ENCODE measurements around the gene EPS15.

DNA sequence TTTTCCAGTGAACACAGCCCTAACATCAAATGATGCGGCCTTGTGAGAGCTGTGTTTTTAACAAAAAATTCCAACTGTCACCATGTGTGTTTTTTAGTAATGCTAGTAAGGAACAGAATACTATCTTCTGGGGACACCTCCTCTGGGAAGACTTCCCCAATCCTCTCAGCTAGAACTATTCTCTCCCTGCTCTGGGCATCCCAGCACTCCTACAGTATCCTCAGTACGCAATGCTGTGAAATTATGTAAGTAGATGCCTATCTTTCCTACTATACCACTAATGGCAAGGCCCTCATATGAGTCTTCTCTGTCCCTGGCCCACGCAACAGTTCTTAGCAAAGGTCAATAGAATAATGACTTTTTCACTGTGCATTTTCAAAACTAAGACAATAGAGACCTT lies 169.2 kb downstream of the EPS15 start:
- TF ChIP-seq, protein P1, sequence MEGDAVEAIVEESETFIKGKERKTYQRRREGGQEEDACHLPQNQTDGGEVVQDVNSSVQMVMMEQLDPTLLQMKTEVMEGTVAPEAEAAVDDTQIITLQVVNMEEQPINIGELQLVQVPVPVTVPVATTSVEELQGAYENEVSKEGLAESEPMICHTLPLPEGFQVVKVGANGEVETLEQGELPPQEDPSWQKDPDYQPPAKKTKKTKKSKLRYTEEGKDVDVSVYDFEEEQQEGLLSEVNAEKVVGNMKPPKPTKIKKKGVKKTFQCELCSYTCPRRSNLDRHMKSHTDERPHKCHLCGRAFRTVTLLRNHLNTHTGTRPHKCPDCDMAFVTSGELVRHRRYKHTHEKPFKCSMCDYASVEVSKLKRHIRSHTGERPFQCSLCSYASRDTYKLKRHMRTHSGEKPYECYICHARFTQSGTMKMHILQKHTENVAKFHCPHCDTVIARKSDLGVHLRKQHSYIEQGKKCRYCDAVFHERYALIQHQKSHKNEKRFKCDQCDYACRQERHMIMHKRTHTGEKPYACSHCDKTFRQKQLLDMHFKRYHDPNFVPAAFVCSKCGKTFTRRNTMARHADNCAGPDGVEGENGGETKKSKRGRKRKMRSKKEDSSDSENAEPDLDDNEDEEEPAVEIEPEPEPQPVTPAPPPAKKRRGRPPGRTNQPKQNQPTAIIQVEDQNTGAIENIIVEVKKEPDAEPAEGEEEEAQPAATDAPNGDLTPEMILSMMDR (IDR thresholded peaks at IDR 0.05): no peak
- TF ChIP-seq, protein P2, sequence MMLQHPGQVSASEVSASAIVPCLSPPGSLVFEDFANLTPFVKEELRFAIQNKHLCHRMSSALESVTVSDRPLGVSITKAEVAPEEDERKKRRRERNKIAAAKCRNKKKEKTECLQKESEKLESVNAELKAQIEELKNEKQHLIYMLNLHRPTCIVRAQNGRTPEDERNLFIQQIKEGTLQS (CRISPR knock-in tag; conservative IDR thresholded peaks at IDR 0.05): no peak
- TF ChIP-seq RELA (CRISPR knock-in tag; IDR thresholded peaks at IDR 0.05; ENCODE audit: borderline replicate concordance) (no peak), SP1 (CRISPR knock-in tag; conservative IDR thresholded peaks at IDR 0.05) (no peak), SMAD3 (CRISPR knock-in tag; IDR thresholded peaks at IDR 0.05; ENCODE audit: borderline replicate concordance) (no peak), FOXK1 (CRISPR knock-in tag; IDR thresholded peaks at IDR 0.05) (no peak)
- TF ChIP-seq, protein P3, sequence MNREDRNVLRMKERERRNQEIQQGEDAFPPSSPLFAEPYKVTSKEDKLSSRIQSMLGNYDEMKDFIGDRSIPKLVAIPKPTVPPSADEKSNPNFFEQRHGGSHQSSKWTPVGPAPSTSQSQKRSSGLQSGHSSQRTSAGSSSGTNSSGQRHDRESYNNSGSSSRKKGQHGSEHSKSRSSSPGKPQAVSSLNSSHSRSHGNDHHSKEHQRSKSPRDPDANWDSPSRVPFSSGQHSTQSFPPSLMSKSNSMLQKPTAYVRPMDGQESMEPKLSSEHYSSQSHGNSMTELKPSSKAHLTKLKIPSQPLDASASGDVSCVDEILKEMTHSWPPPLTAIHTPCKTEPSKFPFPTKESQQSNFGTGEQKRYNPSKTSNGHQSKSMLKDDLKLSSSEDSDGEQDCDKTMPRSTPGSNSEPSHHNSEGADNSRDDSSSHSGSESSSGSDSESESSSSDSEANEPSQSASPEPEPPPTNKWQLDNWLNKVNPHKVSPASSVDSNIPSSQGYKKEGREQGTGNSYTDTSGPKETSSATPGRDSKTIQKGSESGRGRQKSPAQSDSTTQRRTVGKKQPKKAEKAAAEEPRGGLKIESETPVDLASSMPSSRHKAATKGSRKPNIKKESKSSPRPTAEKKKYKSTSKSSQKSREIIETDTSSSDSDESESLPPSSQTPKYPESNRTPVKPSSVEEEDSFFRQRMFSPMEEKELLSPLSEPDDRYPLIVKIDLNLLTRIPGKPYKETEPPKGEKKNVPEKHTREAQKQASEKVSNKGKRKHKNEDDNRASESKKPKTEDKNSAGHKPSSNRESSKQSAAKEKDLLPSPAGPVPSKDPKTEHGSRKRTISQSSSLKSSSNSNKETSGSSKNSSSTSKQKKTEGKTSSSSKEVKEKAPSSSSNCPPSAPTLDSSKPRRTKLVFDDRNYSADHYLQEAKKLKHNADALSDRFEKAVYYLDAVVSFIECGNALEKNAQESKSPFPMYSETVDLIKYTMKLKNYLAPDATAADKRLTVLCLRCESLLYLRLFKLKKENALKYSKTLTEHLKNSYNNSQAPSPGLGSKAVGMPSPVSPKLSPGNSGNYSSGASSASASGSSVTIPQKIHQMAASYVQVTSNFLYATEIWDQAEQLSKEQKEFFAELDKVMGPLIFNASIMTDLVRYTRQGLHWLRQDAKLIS (CRISPR knock-in tag; IDR thresholded peaks at IDR 0.05; ENCODE audit: borderline replicate concordance): no peak
- TF ChIP-seq, protein P4, sequence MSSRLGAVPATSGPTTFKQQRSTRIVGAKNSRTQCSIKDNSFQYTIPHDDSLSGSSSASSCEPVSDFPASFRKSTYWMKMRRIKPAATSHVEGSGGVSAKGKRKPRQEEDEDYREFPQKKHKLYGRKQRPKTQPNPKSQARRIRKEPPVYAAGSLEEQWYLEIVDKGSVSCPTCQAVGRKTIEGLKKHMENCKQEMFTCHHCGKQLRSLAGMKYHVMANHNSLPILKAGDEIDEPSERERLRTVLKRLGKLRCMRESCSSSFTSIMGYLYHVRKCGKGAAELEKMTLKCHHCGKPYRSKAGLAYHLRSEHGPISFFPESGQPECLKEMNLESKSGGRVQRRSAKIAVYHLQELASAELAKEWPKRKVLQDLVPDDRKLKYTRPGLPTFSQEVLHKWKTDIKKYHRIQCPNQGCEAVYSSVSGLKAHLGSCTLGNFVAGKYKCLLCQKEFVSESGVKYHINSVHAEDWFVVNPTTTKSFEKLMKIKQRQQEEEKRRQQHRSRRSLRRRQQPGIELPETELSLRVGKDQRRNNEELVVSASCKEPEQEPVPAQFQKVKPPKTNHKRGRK (CRISPR knock-in tag; IDR thresholded peaks at IDR 0.05; ENCODE audit: borderline replicate concordance): no peak
